Subcutaneous adipose tissue (tissue), 4 donors: ENCODE results near the gene TP53INP2. TPM values are rescaled to one million over a fixed set of nuclear protein-coding genes. Genes with fewer than 3 reads are reported as not detected.

Source experiments
- total RNA-seq, 4 donors: library from RNA; depleted of rRNA; stranded (reverse); fragments of >200 nt; gene quantifications; one replicate each; pipeline ENCODE4 v1.1.0, GENCODE V29; 2016
- TF ChIP-seq, protein P1 (sequence below): fragments of 450-650 bp; IDR thresholded peaks from one replicate; pipeline ENCODE4 v1.5.1; 2016; ENCODE audit warnings: low read depth, mild to moderate bottlenecking, control low read depth, antibody characterized with exemption, moderate library complexity

Gene TP53INP2
- total RNA-seq, 4 donors from 2014 or later, result 4.4 to 17.1 (median 6.2) TPM

DNA sequence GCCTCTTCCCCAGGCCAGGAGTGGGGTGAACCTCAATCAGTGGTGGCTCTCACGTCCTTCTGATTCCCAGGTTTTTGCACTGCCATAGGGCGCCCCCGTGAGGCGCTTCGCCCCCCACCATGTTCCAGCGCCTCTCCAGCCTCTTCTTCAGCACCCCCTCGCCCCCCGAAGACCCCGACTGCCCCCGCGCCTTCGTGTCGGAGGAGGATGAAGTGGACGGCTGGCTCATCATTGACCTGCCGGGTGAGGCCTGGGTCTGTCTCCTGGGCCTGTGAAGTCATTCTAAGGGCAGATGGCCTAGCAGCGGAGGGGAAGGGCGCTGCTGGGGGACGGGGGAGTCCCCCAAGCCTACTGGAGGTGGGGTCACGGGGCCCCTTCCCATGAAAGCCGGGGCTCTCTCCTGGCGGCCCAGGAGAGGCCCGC, 4.5 kb downstream of the TP53INP2 start:
- TF ChIP-seq, protein P1, sequence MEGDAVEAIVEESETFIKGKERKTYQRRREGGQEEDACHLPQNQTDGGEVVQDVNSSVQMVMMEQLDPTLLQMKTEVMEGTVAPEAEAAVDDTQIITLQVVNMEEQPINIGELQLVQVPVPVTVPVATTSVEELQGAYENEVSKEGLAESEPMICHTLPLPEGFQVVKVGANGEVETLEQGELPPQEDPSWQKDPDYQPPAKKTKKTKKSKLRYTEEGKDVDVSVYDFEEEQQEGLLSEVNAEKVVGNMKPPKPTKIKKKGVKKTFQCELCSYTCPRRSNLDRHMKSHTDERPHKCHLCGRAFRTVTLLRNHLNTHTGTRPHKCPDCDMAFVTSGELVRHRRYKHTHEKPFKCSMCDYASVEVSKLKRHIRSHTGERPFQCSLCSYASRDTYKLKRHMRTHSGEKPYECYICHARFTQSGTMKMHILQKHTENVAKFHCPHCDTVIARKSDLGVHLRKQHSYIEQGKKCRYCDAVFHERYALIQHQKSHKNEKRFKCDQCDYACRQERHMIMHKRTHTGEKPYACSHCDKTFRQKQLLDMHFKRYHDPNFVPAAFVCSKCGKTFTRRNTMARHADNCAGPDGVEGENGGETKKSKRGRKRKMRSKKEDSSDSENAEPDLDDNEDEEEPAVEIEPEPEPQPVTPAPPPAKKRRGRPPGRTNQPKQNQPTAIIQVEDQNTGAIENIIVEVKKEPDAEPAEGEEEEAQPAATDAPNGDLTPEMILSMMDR, result no peak

DNA sequence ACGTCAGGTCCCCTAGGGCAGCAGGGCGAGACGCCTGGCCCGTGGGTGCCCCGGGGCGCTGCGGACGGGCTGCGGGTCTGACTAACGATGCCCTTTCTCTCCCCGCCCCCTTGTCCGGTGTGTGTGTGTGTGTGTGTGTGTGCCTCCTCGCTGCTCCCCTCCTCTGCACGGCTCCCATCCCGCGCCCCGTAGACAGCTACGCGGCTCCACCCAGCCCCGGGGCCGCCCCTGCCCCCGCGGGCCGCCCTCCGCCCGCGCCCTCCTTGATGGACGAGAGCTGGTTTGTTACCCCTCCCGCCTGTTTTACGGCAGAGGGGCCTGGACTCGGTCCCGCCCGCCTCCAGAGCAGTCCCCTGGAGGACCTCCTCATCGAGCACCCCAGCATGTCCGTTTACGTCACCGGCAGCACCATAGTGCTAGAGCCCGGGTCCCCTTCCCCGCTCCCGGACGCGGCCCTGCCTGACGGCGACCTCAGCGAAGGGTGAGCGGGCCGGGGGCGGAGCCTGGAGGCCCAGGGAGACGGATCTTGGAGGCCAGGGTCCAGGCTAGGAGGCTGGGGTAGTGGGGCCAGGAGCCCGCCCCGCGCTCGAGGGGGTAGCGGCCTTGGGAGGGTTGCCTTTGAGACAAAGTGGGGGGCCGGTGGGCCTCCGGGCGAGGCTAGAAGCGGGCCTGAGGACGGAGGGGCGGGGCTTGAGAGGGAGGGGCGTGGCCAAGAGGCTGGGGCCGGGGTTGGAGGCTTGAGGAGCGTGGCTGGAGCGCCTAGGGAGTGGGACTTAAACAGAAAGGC, 5.1 kb downstream of the TP53INP2 start:
- TF ChIP-seq, protein P1, result no peak

DNA sequence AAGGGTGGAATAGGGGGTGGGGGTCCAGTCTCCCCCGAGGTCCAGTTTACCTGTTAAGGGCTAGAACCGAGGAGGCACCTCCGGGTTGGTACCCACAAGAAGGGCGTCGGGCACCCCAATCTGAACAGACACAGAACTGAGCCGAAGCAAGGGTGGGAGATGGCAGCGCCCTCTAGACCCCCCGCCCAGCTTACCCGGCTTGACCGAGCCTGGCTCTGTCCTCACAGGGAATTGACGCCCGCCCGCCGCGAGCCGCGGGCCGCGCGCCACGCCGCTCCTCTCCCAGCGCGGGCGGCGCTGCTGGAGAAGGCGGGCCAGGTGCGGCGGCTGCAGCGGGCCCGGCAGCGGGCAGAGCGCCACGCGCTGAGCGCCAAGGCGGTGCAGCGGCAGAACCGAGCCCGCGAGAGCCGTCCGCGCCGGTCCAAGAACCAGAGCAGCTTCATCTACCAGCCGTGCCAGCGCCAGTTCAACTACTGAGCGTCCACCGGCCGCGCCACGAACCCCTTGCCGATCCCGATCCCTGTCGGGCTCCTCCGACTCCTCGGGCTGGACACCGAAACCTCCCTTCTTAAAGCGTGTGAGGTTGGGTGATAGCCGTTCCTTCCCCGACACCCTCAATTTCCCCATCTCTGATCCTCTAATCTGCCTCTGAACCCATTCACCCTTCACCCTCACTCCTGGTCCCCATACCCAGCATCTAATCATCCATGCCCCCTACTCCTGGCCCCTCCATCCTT, 5.9 kb downstream of the TP53INP2 start:
- TF ChIP-seq, protein P1, result no peak

DNA sequence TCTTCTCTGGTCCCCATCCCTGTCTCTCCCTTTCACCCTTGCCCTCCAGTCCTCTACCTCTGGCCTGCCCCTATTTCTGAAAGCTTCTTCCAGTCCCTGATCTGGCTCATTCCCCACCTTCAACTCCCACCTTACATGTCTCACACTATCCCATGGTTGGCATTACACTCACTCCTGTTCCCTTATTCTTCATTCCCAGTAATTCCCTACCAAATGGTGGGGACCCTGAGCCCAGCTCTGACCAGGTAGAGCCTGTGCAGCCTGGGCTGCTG, 6.4 kb downstream of the TP53INP2 start:
- TF ChIP-seq, protein P1, result no peak

DNA sequence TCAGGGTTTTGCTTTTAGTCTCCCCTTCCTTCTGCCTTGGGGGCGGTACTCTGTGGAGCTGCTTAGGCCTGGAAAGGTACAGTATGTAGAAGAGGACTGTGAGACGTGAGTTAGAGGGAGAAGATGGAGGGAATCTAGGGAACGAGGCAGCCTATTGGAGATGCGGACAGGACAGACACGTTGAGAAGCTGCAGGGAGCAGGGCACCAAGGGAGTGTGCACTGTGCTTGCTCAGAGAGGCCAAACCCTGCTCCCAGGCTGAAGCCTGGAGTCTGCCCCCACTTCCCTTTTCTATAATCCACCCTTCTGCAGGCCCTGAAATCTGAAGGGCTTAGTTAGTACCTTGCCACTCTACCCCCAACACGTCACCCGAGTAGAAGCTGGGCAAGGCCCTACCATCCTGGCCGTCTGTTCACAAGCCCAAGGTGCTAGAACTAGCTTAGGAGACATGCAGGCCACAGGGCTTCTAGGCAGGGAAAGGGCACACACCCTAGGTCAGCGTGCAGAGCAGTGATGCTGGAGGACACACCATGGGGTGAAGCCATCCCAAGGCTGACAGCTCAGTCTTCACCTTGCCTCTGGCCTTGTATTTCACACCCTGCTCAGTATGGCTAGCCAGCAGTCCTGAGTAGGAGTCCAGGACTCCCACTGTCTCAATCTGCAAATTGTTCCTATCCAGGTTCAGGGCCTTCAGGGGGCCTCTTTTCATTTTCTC, 6.9 kb downstream of the TP53INP2 start:
- TF ChIP-seq, protein P1, result no peak

DNA sequence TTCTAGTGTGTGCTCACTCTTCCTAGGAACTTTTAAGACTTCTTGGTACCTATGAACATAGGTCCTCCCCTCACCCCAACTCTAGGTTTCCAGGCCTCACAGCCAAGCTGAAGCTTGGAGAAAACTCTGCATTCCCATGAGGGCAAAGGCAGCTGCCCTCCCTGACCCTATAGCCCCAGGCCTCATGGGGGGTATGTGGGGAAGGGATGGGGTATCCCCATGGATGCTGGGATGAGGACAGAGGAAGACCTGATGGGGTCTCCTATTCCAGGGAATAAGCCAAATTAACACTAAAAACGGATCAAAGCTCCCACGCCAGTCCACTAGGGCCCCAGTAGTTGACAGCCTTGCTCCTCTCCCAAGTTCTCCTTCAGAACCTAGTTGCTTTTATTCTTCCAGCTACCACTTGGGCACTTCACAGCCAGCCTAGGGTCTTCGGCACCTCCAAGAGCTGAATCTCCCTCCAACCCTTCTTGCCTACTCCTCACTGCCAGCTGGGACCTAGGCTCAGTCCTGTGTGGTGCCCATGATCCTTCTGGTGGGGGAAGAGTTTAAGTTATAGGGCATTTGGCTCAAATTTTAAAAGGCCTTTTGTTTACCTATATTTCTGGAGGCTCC, 7.8 kb downstream of the TP53INP2 start:
- TF ChIP-seq, protein P1, result no peak
